Panc1 (cell line): Measurements from ENCODE around the gene CFAP53. TPM values are rescaled to one million over a fixed set of nuclear protein-coding genes. Genes with fewer than 3 reads are reported as not detected.

Experiments
- ATAC-seq: fragments of 200-7000 bp; cut with Tn5 transposase; 2 replicates; pipeline ENCODE4 v1.9.1; 2020; ENCODE audit warnings: mild to moderate bottlenecking, moderate library complexity
- BruUV-seq: library from RNA; stranded (reverse); fragments of 400-500 nt; replicated peaks from 2 replicates; lab custom pipeline; 2021; lab: Mats Ljungman, UMichigan
- CTCF ChIA-PET: fragments of 300-600 bp; sonication (Branson Sonifier 250); formaldehyde crosslinking; loops from one replicate; lab custom pipeline; 2022; ENCODE audit warnings: antibody characterized with exemption; lab: Charles Lee
- POLR2A ChIA-PET: fragments of 300-600 bp; sonication (Branson Sonifier 250); formaldehyde crosslinking; loops from one replicate; lab custom pipeline; 2022; ENCODE audit warnings: antibody characterized with exemption; lab: Charles Lee
- DNase-seq: peaks from one replicate; pipeline ENCODE4 v3.0.0-alpha.2; 2010; ENCODE audit warnings: low read depth, low spot score
- H3K27ac ChIP-seq: 2 replicates; pipeline ENCODE4 v1.5.1; 2011; ENCODE audit warnings: mild to moderate bottlenecking, low read length, inconsistent platforms
- H3K27me3 ChIP-seq: fragments of 200-500 bp; sonication (Bioruptor generic); 2 replicates; pipeline ENCODE4 v1.6.0; 2014; ENCODE audit warnings: low read length, inconsistent platforms; ENCODE audit not compliant: control insufficient read depth, insufficient read depth
- H3K36me3 ChIP-seq: fragments of 200-500 bp; sonication (Bioruptor generic); 2 replicates; pipeline ENCODE4 v1.5.1; 2014; ENCODE audit warnings: inconsistent platforms, mild to moderate bottlenecking, low read length, moderate library complexity; ENCODE audit not compliant: control insufficient read depth, insufficient read depth
- H3K4me1 ChIP-seq: 2 replicates; pipeline ENCODE4 v1.5.1; 2011; ENCODE audit warnings: inconsistent platforms, mild to moderate bottlenecking, low read length, moderate library complexity; ENCODE audit not compliant: control insufficient read depth, insufficient read depth
- H3K4me3 ChIP-seq, 2 experiments: 2 replicates each; pipeline ENCODE4 v1.5.1; 2011 to 2012; ENCODE audit warnings: low read depth in 2 of 2, low read length in 2 of 2, mild to moderate bottlenecking in 2 of 2, inconsistent platforms in 1 of 2, moderate library complexity in 1 of 2
- H3K9me3 ChIP-seq: fragments of 200-500 bp; sonication (Bioruptor generic); 2 replicates; pipeline ENCODE4 v1.5.1; 2014; ENCODE audit warnings: low read depth, mild to moderate bottlenecking, inconsistent platforms, low read length, moderate library complexity; ENCODE audit not compliant: control insufficient read depth, insufficient read depth
- POLR2AphosphoS5 ChIP-seq: IDR thresholded peaks from 2 replicates; pipeline ENCODE4 v1.6.1; 2012; ENCODE audit warnings: mild to moderate bottlenecking, low read depth, low read length, moderate library complexity
- SIN3A ChIP-seq: IDR thresholded peaks from 2 replicates; pipeline ENCODE4 v1.6.1; 2012; ENCODE audit warnings: low read depth, mild to moderate bottlenecking, low read length, moderate library complexity, borderline replicate concordance; ENCODE audit not compliant: insufficient read depth
- TCF7L2 ChIP-seq: IDR thresholded peaks from 2 replicates; pipeline ENCODE4 v1.6.1; 2011; ENCODE audit warnings: mild to moderate bottlenecking, low read depth, low read length, inconsistent platforms
- in situ Hi-C: cut with HindIII; loops from 2 replicates; pipeline ENCODE4 v1.10.0; 2016; ENCODE audit warnings: low sequenced_read_pairs, low pct_unique_long_range_greater_than_20kb
- intact Hi-C: fragments of 100-400 bp; cut with micrococcal nuclease; formaldehyde crosslinking; loops from one replicate; pipeline ENCODE4 v1.10.0; 2022; ENCODE audit not compliant: unreplicated experiment
- total RNA-seq: library from RNA; stranded (reverse); gene quantifications from one replicate; pipeline ENCODE4 v1.2.1, GENCODE V29; 2021; ENCODE audit not compliant: unreplicated experiment
- TF ChIP-seq, protein P1 (sequence below), 2 experiments: IDR thresholded peaks; 2 replicates each; pipeline ENCODE4 v1.6.1; 2011 to 2012; ENCODE audit warnings: low read depth in 2 of 2, control low read depth in 1 of 2, low read length in 1 of 2, mild to moderate bottlenecking in 1 of 2, moderate library complexity in 1 of 2; ENCODE audit not compliant: insufficient read depth in 1 of 2
- TF ChIP-seq, protein P2 (sequence below): fragments of 450-650 bp; IDR thresholded peaks from 2 replicates; pipeline ENCODE4 v1.5.1; 2017; ENCODE audit warnings: mild to moderate bottlenecking

The CFAP53 gene
- total RNA-seq, 1 experiment from 2014 or later = 0.23 TPM

DNA sequence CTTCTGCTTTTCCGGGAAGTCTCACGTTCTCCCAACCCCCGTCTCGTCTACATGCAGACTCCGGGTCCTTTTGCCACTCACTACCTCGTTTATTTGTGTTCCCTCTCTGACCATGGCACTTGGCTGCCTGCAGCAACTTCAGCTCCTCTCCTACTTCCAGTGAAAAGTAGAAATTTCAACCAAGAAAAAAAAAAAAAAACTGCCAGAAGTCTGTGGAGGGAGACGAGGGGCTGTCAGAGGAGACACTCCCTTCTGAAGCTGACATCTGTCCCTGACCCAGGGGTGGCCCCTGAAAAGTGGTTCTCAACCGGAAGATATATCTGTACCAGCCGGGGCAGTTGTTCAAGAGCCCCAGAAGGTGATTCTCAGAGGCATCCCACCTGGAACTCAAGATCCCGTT is 70.6 kb downstream of the CFAP53 start:
- H3K27me3 ChIP-seq = peaks cover 9% of the 10 kb centered on the region; the same call in 1 of the 2 replicates
- CTCF ChIA-PET = interaction anchor here (0.6 to 0.7 kb wide), 6 partner anchors 11 to 466 kb away, joined by 3 to 7 read pairs (median 3); no protein-coding TSS in a partner anchor
- TF ChIP-seq TCF7L2 = no peak
- TF ChIP-seq POLR2AphosphoS5 = no peak
- TF ChIP-seq, protein P1, sequence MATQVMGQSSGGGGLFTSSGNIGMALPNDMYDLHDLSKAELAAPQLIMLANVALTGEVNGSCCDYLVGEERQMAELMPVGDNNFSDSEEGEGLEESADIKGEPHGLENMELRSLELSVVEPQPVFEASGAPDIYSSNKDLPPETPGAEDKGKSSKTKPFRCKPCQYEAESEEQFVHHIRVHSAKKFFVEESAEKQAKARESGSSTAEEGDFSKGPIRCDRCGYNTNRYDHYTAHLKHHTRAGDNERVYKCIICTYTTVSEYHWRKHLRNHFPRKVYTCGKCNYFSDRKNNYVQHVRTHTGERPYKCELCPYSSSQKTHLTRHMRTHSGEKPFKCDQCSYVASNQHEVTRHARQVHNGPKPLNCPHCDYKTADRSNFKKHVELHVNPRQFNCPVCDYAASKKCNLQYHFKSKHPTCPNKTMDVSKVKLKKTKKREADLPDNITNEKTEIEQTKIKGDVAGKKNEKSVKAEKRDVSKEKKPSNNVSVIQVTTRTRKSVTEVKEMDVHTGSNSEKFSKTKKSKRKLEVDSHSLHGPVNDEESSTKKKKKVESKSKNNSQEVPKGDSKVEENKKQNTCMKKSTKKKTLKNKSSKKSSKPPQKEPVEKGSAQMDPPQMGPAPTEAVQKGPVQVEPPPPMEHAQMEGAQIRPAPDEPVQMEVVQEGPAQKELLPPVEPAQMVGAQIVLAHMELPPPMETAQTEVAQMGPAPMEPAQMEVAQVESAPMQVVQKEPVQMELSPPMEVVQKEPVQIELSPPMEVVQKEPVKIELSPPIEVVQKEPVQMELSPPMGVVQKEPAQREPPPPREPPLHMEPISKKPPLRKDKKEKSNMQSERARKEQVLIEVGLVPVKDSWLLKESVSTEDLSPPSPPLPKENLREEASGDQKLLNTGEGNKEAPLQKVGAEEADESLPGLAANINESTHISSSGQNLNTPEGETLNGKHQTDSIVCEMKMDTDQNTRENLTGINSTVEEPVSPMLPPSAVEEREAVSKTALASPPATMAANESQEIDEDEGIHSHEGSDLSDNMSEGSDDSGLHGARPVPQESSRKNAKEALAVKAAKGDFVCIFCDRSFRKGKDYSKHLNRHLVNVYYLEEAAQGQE (IDR thresholded peaks at IDR 0.05; ENCODE audit: insufficient read depth in 1 of 2, low read depth in 2 of 2, low read length in 1 of 2) = no peak
- TF ChIP-seq, protein P2, sequence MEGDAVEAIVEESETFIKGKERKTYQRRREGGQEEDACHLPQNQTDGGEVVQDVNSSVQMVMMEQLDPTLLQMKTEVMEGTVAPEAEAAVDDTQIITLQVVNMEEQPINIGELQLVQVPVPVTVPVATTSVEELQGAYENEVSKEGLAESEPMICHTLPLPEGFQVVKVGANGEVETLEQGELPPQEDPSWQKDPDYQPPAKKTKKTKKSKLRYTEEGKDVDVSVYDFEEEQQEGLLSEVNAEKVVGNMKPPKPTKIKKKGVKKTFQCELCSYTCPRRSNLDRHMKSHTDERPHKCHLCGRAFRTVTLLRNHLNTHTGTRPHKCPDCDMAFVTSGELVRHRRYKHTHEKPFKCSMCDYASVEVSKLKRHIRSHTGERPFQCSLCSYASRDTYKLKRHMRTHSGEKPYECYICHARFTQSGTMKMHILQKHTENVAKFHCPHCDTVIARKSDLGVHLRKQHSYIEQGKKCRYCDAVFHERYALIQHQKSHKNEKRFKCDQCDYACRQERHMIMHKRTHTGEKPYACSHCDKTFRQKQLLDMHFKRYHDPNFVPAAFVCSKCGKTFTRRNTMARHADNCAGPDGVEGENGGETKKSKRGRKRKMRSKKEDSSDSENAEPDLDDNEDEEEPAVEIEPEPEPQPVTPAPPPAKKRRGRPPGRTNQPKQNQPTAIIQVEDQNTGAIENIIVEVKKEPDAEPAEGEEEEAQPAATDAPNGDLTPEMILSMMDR = no peak
- no peak for TF ChIP-seq SIN3A
- H3K9me3 ChIP-seq = no peaks in the 10 kb centered on the region
- H3K4me1 ChIP-seq = no peaks in the 10 kb centered on the region
- no TSS peak for BruUV-seq
- no peak for DNase-seq
- H3K27ac ChIP-seq = no peak overlapping the region
- POLR2A ChIA-PET = no interaction called here
- H3K36me3 ChIP-seq = no peaks in the 10 kb centered on the region; the same call in 1 of the 2 replicates
- ATAC-seq = no peak
- intact Hi-C loops = loop anchor here (10.0 kb wide), 1 partner anchor 181 kb away; no protein-coding TSS in a partner anchor
- in situ Hi-C loops = no loop called here
- H3K4me3 ChIP-seq = no peak overlapping the region

DNA sequence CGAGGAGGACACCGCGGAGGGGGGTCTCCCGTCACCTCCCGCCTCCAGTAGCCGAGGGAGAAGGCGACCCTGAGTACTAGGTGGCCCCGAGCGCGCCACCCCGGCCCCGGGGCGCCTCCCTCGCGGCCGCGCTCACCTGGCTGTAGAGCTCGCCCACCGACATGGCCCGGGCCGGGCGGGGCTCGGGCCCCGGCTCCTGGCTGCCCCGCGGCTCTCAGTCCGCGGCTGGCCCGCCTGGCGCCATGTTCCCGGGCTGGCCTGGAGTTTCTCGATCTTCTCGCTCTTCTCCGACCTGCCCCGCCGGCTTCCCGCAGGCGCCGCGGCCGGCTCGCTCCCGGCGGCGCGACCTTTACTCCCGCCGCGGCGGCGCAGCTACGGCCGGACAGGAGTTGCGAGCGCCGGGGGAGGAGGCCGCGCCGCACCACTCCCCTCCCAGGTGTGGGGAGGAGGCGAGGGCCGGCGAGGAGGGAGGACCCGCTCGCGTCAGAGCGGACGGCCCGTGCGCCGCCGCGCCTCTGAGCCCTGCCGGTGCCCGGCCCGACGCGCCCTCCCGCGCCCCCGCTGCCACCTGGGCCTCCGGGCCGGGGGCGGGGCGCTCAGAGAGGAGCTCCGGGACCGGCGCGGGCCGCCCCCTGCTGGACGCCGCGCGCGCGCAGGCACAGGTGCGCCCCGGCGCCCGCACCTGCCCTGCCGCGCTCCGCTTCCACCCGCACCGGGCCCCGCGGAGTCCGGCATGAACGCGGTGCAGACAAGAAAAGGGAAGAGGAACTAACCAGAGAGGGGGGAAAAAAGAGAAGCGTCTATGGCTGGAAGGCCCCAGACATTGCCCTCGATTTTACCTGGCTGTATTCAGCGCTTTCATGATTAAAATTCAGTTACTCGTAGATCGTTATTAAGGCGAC is 71.4 kb downstream of the CFAP53 start, which contains the start of gene MYO5B:
TSS of gene MYO5B (minus strand) at position 517 of the 902 bp plus-strand sequence. CDS start at position 163, 354 bp downstream.
- no peaks in the 10 kb centered on the region; the same call in 1 of the 2 replicates for H3K36me3 ChIP-seq
- DNase-seq (no peak), ATAC-seq (peak; percentile 87)
- POLR2A ChIA-PET = no interaction called here
- no peaks in the 10 kb centered on the region for H3K4me1 ChIP-seq
- no peak within 1 kb of the TSS for H3K27ac ChIP-seq
- in situ Hi-C loops = no loop called here
- intact Hi-C loops = loop anchor here (10.0 kb wide), 1 partner anchor 180 kb away; no protein-coding TSS in a partner anchor
- CTCF ChIA-PET = interaction anchor here (0.6 kb wide), 4 partner anchors 16 to 466 kb away, joined by 3 to 7 read pairs (median 4); no protein-coding TSS in a partner anchor
- no peaks in the 10 kb centered on the region for H3K9me3 ChIP-seq
- BruUV-seq = no TSS peak
- H3K27me3 ChIP-seq = peaks cover 10% of the 10 kb centered on the region; the same call in 1 of the 2 replicates
- TF ChIP-seq SIN3A (no peak), POLR2AphosphoS5 (no peak)
- TF ChIP-seq, protein P2 = peak; percentile 72
- peak within 1 kb of the TSS; percentile 26 to 37; a peak in 3 of 4 replicates for H3K4me3 ChIP-seq
